K562 (cell line): Measurements from ENCODE around the gene RTP3. TPM values are rescaled to one million over a fixed set of nuclear protein-coding genes. Genes with fewer than 3 reads are reported as not detected.

Experiments used
- BHLHE40 ChIP-seq: IDR thresholded peaks from 2 replicates; pipeline ENCODE4 v1.6.1; 2011; ENCODE audit warnings: low read length, improper control_type of control experiment
- FUS ChIP-seq: fragments of 200-400 bp; formaldehyde crosslinking; optimal IDR thresholded peaks from 2 replicates; pipeline ENCODE3; 2017; ENCODE audit warnings: low read depth, low read length
- LEF1 ChIP-seq: fragments of 450-650 bp; IDR thresholded peaks from 2 replicates; pipeline ENCODE4 v1.6.1; 2016; ENCODE audit warnings: mild to moderate bottlenecking
- NR2C2 ChIP-seq, 2 experiments: fragments of 200-800 bp in 1 of 2; sonication (Bioruptor generic) in 1 of 2; sonication (generic) in 1 of 2; formaldehyde crosslinking in 1 of 2; IDR thresholded peaks; 2 replicates each; pipeline versions ENCODE4 v1.6.1 to v1.8.0; 2016 to 2022; ENCODE audit warnings: mild to moderate bottlenecking in 1 of 2, missing compliant biosample characterization in 1 of 2, missing genetic modification characterization in 1 of 2, missing genetic modification reagents in 1 of 2
- POLR3G ChIP-seq: IDR thresholded peaks from 2 replicates; pipeline ENCODE4 v1.6.1; 2011; ENCODE audit not compliant: insufficient read length, insufficient replicate concordance; ENCODE audit errors: extremely low read depth
- SAFB2 ChIP-seq: fragments of 200-400 bp; formaldehyde crosslinking; IDR thresholded peaks from 2 replicates; pipeline ENCODE4 v1.6.1; 2018; ENCODE audit warnings: borderline replicate concordance, low read length, low read depth, moderate library complexity; ENCODE audit not compliant: severe bottlenecking
- TEAD4 ChIP-seq, 2 experiments: sonication (generic) in 1 of 2; formaldehyde crosslinking in 1 of 2; IDR thresholded peaks; 2 replicates each; pipeline versions ENCODE4 v1.6.1 to v1.8.0; 2012 to 2022; ENCODE audit warnings: borderline replicate concordance in 1 of 2, inconsistent platforms in 1 of 2, low read length in 1 of 2, mild to moderate bottlenecking in 1 of 2, missing genetic modification reagents in 1 of 2
- ZBED1 ChIP-seq: IDR thresholded peaks from 2 replicates; pipeline ENCODE4 v1.6.1; 2014
- ZBTB17 ChIP-seq: fragments of 450-650 bp; formaldehyde crosslinking; IDR thresholded peaks from 2 replicates; pipeline ENCODE4 v1.4.0; 2020; ENCODE audit warnings: mild to moderate bottlenecking
- ZKSCAN8 ChIP-seq: fragments of 200-800 bp; sonication (Bioruptor generic); IDR thresholded peaks from 2 replicates; pipeline ENCODE4 v1.6.1; 2016; ENCODE audit warnings: missing genetic modification characterization, missing compliant biosample characterization
- ZNF133 ChIP-seq: fragments of 250-450 bp; sonication (Bioruptor Pico); IDR thresholded peaks from 2 replicates; pipeline ENCODE4 v1.4.0; 2020; ENCODE audit warnings: mild to moderate bottlenecking
- ZNF23 ChIP-seq: fragments of 250-450 bp; sonication (Bioruptor Pico); IDR thresholded peaks from 2 replicates; pipeline ENCODE4 v1.4.0; 2020; ENCODE audit warnings: mild to moderate bottlenecking
- ZNF639 ChIP-seq, 2 experiments: fragments of 200-800 bp in 1 of 2; sonication (Bioruptor generic) in 1 of 2; sonication (generic) in 1 of 2; formaldehyde crosslinking in 1 of 2; IDR thresholded peaks in 1 of 2; conservative IDR thresholded peaks in 1 of 2; 2 replicates each; pipeline versions ENCODE4 v1.5.0 to v1.6.1; 2016 to 2020; ENCODE audit warnings: missing compliant biosample characterization in 1 of 2, missing genetic modification characterization in 1 of 2, missing genetic modification reagents in 1 of 2
- polyA plus RNA-seq, 8 experiments: library from polyadenylated mRNA; depleted of rRNA in 4 of 8; stranded (reverse) in 5 of 8; unstranded in 3 of 8; fragments of >200 nt; fragmentation: Nextera tagmentation in 2 of 8; fragmentation: Illumina TruSeq in 1 of 8; extraction: Ambion mirVana in 2 of 8; extraction: Trizol in 1 of 8; gene quantifications; 2 replicates each; pipeline versions ENCODE4 v1.2.1 to v1.2.3, GENCODE V29; 2011 to 2014; ENCODE audit warnings: inconsistent platforms in 1 of 8, missing spikeins in 1 of 8
- total RNA-seq, 7 experiments: library from RNA; depleted of rRNA in 6 of 7; stranded (reverse); fragments of >200 nt in 6 of 7; fragmentation: Illumina TruSeq in 2 of 7; extraction: Trizol in 2 of 7; gene quantifications; 2 replicates each; pipeline versions ENCODE4 v1.2.1 to v1.2.3, GENCODE V29; 2011 to 2021; ENCODE audit warnings: low replicate concordance in 1 of 7
- TF ChIP-seq, protein P1 (sequence below), 2 experiments: fragments of 450-650 bp in 1 of 2; IDR thresholded peaks; 2 replicates each; pipeline ENCODE4 v1.6.1; 2011 to 2017; ENCODE audit warnings: low read depth in 2 of 2, antibody characterized with exemption in 1 of 2, borderline replicate concordance in 1 of 2, low read length in 1 of 2, mild to moderate bottlenecking in 1 of 2, mixed read lengths in 1 of 2; ENCODE audit not compliant: control insufficient read depth in 1 of 2
- TF ChIP-seq, protein P2 (sequence below): fragments of 250-450 bp; sonication (Bioruptor Pico); IDR thresholded peaks from 2 replicates; pipeline ENCODE4 v1.5.0; 2021; ENCODE audit warnings: mild to moderate bottlenecking, borderline replicate concordance

RTP3 gene
- total and polyA plus RNA-seq, 9 of the 15 experiments (the other 6 are each of a cell fraction or from before 2014, with no cell fraction given), result not detected

GRCh38 chr3:46508850-46509591 lies 11.2 kb downstream of the RTP3 start (continued):
- TF ChIP-seq ZKSCAN8, result peak; percentile 90
- TF ChIP-seq LEF1, result peak; percentile 99
- no peak for TF ChIP-seq ZNF133 (CRISPR knock-in tag)
- peak; percentile 99 for TF ChIP-seq TEAD4 (IDR thresholded peaks at IDR 0.05; ENCODE audit: low read length)
- no peak for TF ChIP-seq TEAD4 (CRISPR knock-in tag; IDR thresholded peaks at IDR 0.05; ENCODE audit: borderline replicate concordance)
- TF ChIP-seq ZBTB17, result peak; percentile 67; the same call in 1 of the 2 replicates
- TF ChIP-seq NR2C2 (CRISPR knock-in tag; IDR thresholded peaks at IDR 0.05), result no peak
- TF ChIP-seq NR2C2 (tag; IDR thresholded peaks at IDR 0.05), result peak; percentile 32
- TF ChIP-seq ZNF23 (CRISPR knock-in tag), result no peak
- peak in 1 of 2 experiments; percentile 96; a peak in 2 of 4 replicates for TF ChIP-seq ZNF639 (CRISPR knock-in tag; conservative IDR thresholded peaks at IDR 0.05 in 1 of 2, IDR thresholded peaks at IDR 0.05 in 1 of 2)
- no peak for TF ChIP-seq POLR3G
- TF ChIP-seq FUS, result no peak
- TF ChIP-seq, protein P1, sequence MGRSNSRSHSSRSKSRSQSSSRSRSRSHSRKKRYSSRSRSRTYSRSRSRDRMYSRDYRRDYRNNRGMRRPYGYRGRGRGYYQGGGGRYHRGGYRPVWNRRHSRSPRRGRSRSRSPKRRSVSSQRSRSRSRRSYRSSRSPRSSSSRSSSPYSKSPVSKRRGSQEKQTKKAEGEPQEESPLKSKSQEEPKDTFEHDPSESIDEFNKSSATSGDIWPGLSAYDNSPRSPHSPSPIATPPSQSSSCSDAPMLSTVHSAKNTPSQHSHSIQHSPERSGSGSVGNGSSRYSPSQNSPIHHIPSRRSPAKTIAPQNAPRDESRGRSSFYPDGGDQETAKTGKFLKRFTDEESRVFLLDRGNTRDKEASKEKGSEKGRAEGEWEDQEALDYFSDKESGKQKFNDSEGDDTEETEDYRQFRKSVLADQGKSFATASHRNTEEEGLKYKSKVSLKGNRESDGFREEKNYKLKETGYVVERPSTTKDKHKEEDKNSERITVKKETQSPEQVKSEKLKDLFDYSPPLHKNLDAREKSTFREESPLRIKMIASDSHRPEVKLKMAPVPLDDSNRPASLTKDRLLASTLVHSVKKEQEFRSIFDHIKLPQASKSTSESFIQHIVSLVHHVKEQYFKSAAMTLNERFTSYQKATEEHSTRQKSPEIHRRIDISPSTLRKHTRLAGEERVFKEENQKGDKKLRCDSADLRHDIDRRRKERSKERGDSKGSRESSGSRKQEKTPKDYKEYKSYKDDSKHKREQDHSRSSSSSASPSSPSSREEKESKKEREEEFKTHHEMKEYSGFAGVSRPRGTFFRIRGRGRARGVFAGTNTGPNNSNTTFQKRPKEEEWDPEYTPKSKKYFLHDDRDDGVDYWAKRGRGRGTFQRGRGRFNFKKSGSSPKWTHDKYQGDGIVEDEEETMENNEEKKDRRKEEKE (IDR thresholded peaks at IDR 0.05; ENCODE audit: borderline replicate concordance in 1 of 2, control insufficient read depth in 1 of 2, low read depth in 2 of 2, low read length in 1 of 2), result 0 out of 4 replicates have a peak, but pooled peaks of 1 of the 2 experiments have one; percentile 75
- TF ChIP-seq SAFB2, result no peak
- peak; percentile 54; the same call in 1 of the 2 replicates for TF ChIP-seq BHLHE40
- TF ChIP-seq, protein P2, sequence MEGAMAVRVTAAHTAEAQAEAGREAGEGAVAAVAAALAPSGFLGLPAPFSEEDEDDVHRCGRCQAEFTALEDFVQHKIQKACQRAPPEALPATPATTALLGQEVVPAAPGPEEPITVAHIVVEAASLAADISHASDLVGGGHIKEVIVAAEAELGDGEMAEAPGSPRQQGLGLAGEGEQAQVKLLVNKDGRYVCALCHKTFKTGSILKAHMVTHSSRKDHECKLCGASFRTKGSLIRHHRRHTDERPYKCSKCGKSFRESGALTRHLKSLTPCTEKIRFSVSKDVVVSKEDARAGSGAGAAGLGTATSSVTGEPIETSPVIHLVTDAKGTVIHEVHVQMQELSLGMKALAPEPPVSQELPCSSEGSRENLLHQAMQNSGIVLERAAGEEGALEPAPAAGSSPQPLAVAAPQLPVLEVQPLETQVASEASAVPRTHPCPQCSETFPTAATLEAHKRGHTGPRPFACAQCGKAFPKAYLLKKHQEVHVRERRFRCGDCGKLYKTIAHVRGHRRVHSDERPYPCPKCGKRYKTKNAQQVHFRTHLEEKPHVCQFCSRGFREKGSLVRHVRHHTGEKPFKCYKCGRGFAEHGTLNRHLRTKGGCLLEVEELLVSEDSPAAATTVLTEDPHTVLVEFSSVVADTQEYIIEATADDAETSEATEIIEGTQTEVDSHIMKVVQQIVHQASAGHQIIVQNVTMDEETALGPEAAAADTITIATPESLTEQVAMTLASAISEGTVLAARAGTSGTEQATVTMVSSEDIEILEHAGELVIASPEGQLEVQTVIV (CRISPR knock-in tag), result no peak
- peak; percentile 43; the same call in 1 of the 2 replicates for TF ChIP-seq ZBED1
